HG02840 (cell line): ENCODE results near the gene CSDE1.
"Not testable (repeated sequence)": the region's sequence is repeated elsewhere in the genome, so short reads cannot be mapped to it uniquely, and the experiment has no call there.

Experiments
- ATAC-seq: cut with Tn5 transposase; IDR thresholded peaks from one replicate; pipeline ENCODE4 v1.9.1; 2021; ENCODE audit warnings: mild to moderate bottlenecking, moderate library complexity, moderate number of reproducible peaks; ENCODE audit not compliant: unreplicated experiment, low FRiP score

CSDE1 gene

GRCh38 chr1:114757455-114758255 is at the start of gene CSDE1:
Gene CSDE1 (minus strand): TSS chr1:114757984. CDS start chr1:114739890, 18,094 bp downstream.
- ATAC-seq = peak; percentile 76

DNA sequence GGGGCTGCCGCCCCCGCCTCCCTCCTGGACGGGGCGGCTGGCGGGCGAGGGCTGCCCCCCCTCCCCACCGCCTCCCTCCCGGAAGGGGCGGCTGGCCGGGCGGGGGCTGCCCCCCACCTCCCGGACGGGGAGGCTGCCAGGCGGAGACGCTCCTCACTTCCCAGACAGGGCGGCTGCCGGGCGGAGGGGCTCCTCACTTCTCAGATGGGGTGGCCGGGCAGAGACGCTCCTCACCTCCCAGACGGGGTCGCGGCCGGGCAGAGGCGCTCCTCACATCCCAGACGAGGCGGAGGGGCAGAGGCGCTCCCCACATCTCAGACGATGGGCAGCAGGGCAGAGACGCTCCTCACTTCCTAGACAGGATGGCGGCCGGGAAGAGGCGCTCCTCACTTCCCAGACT is 46.7 kb upstream of the CSDE1 start:
- ATAC-seq = not testable (repeated sequence)

- ATAC-seq = no peak
Observed at GRCh38 chr1:114803001-114803400, 45.2 kb upstream of the CSDE1 start.

DNA sequence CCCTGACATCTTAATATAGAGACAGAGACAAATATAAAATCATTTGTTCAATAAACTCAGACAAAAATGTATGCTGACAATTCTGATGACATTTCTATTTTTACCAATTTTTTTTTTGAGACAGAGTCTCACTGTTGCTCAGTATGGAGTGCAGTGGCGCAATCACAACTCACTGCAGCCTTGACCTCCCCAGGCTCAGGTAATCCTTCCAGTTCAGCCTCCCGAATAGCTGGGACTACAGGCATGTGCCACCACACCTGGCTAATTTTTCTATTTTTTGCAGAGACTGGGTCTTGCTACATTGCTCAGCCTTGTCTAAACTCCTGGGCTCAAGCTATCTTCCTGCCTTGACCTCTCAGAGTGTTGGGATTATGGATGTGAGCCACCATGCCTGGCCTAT is 36.3 kb upstream of the CSDE1 start:
- no peak for ATAC-seq

GRCh38 chr1:114790581-114790980 is 32.8 kb upstream of the CSDE1 start:
- ATAC-seq = not testable (repeated sequence)

DNA sequence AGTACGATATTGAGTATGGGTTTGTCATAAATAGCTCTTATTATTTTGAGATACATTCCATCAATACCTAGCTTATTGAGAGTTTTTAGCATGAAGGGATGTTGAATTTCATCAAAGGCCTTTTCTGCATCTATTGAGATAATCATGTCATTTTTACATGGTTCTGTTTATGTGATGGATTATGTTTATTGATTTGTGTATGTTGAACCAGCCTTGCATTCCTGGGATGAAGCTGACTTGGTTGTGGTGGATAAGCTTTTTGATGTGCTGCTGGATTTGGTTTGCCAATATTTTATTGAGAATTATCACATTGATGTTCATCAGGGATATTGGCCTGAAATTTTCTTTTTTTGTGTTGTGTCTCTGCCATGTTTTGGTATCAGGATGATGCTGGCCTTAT is 28.7 kb upstream of the CSDE1 start:
- ATAC-seq = not testable (repeated sequence)

DNA sequence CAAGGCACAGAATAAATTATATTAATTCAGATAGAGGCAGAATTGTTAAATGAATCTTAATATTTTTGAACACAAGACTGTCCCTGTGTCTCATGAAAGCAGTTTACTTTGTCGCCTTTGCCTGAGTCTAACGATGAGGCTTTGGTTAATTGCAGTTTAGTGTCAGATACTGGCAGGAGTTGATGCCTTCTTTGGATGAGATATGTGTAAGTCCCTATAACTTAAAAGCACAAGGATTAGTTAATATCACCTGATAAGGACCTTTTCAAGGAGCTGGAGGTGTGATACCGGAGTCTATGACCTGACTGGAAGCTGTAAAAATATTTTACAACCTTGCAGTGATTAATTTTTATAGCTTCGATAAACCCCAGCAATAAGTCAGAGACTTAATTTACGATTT is 24.7 kb upstream of the CSDE1 start:
- no peak for ATAC-seq

GRCh38 chr1:114780344-114781226 is 22.8 kb upstream of the CSDE1 start, which contains the start of gene SIKE1:
Gene SIKE1 (minus strand): TSS chr1:114780685. CDS start chr1:114780607, 78 bp downstream.
- peak; percentile 100 for ATAC-seq

GRCh38 chr1:114779722-114780121 is 21.9 kb upstream of the CSDE1 start:
- no peak for ATAC-seq

DNA sequence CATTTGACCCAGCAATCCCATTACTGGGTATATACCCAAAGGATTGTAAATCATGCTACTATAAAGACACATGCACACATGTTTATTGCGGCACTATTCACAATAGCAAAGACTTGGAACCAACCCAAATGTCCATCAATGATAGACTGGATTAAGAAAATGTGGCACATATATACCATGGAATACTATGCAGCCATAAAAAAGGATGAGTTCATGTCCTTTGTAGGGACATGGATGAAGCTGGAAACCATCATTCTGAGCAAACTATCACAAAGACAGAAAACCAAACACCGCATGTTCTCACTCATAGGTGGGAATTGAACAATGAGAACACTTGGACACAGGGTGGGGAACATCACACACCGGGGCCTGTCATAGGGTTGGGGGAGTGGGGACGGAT is 18.9 kb upstream of the CSDE1 start:
- not testable (repeated sequence) for ATAC-seq

- ATAC-seq = no peak
Observed at GRCh38 chr1:114771992-114772391, 14.2 kb upstream of the CSDE1 start.

- ATAC-seq = no peak
Observed at GRCh38 chr1:114770989-114771388, 13.2 kb upstream of the CSDE1 start.

GRCh38 chr1:114764689-114765088 is 6.9 kb upstream of the CSDE1 start:
- ATAC-seq = no peak

DNA sequence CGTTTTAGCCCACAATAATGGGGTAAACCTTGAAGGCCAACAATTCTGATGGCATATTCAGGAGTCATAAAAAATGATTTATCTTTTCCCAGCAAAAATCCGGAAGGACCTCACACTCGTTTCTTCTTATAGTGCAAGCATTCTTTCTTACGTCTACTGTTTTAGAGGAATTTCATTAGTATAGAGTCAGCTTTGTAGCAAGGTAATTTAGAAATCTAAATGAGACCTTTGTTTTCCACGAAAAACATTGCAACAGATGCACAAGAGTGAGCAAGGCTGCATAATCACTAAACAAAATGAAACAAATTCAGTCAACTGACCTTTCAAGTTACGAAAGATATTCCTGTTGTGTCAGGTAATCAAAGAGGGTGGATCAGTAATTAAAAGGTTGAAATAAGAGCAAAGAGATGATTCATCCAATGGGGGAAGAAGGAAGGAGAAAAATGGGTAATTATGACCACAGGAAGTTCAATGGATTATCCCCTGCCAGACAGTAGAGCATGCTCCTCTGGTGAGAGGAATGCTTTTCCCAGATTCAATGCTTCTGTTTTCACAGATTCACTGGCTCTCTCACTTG is 560 bp upstream of the CSDE1 start:
- ATAC-seq = no peak

DNA sequence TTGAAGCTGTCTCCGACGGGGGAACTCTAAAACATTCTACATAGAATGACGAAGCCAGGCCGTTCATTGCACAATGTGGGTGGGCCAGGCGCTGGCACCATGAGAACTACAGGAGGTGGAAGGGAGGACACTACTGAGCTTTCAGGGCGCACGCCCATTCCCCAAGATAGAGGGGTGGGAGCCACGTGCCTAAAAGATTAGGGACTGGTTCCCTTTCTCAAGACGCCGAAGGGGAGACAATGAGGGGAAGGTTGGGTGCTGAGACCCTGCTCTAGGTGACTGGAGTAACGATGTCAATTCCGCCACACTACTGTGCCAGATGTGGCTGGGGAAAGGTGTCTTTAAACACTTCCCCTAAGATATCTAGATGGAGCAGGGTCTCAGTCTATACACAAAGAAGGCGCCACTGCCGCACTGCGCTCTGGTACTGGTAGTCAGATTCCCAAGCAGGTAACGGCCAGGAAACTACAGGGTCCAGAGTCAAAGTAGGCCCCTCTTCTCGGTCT is 782 bp downstream of the CSDE1 start:
- peak; percentile 12 for ATAC-seq

GRCh38 chr1:114756009-114756892 is 1.5 kb downstream of the CSDE1 start:
- no peak for ATAC-seq

GRCh38 chr1:114755006-114755931 is 2.5 kb downstream of the CSDE1 start:
- no peak for ATAC-seq

DNA sequence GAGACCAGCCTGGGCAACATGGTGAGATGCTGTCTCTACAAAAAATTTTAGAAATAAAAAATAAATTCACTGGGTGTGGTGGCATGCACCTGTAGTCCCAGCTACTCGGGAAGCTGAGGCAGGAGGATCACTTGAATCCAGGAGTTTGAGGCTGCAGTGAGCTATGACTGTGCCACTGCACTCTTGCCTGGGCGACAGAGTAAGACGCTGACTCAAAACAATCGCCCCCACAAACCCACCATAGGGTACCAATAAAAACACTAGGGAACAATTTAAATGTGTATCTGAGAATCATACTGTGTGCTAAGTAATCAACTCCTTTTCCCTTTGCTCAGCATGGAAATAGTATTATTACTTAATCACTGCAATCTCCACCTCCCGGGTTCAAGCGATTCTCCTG is 4.1 kb downstream of the CSDE1 start:
- ATAC-seq = not testable (repeated sequence)

DNA sequence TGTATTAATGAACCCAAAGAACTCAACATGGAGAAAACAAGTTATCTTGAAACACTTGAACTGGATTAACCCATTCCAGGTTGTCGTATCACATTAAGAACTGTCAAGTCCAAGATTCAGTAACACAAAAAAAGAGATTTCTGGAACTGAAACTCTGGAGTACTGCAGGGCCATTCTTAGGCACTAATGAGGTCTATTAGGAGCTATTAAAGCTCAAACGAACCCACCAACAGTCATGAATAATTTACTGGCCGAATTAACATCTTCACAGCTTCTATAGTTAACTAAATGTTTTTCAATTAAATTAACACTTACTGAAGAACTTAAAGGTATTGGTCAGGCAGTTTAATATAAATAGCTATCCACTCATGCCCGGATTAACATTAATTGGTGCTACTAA is 4.6 kb downstream of the CSDE1 start:
- no peak for ATAC-seq
